H1 (cell line): ENCODE measurements around the gene SPDYE3. TPM values are rescaled to one million over a fixed set of nuclear protein-coding genes. Genes with fewer than 3 reads are reported as not detected.
"Not testable (repeated sequence)": the region's sequence is repeated elsewhere in the genome, so short reads cannot be mapped to it uniquely, and the experiment has no call there.

Source experiments
- CTCF ChIA-PET: fragments of 300-600 bp; sonication (Branson Sonifier 250); formaldehyde crosslinking; loops from one replicate; lab custom pipeline; 2021; ENCODE audit not compliant: partially characterized antibody; lab: Charles Lee
- POLR2A ChIA-PET: fragments of 300-600 bp; sonication (Branson Sonifier 250); formaldehyde crosslinking; loops from one replicate; lab custom pipeline; 2021; ENCODE audit warnings: inconsistent platforms; ENCODE audit not compliant: partially characterized antibody; lab: Charles Lee
- DNase-seq, 2 experiments: peaks; one replicate each; pipeline versions ENCODE4 v3.0.0 to v3.0.0-alpha.2; 2010 to 2022; ENCODE audit warnings: low spot score in 2 of 2, low read depth in 1 of 2, mixed read lengths in 1 of 2
- FAIRE-seq: peaks from 2 replicates; lab custom pipeline; 2011; peaks lifted over from hg19 to GRCh38; lab: Jason Lieb, UNC
- H2AFZ ChIP-seq: 2 replicates; pipeline ENCODE4 v1.8.1; 2012; ENCODE audit warnings: low read length, inconsistent platforms
- H2AK5ac ChIP-seq: 2 replicates; pipeline ENCODE4 v1.6.1; 2013; ENCODE audit warnings: low read depth, low read length
- H2BK120ac ChIP-seq: replicated peaks from 2 replicates; pipeline ENCODE3; 2013; ENCODE audit warnings: low read depth, low read length, inconsistent platforms
- H2BK12ac ChIP-seq: 2 replicates; pipeline ENCODE4 v1.6.1; 2013; ENCODE audit warnings: low read depth, low read length
- H2BK15ac ChIP-seq: 2 replicates; pipeline ENCODE4 v1.6.1; 2013; ENCODE audit warnings: low read length
- H2BK20ac ChIP-seq: 2 replicates; pipeline ENCODE4 v1.6.1; 2013; ENCODE audit warnings: low read length
- H2BK5ac ChIP-seq: 2 replicates; pipeline ENCODE4 v1.6.1; 2013; ENCODE audit warnings: low read depth, low read length
- H3K14ac ChIP-seq: 2 replicates; pipeline ENCODE4 v1.6.1; 2013; ENCODE audit warnings: inconsistent platforms; ENCODE audit not compliant: insufficient read length
- H3K18ac ChIP-seq: 2 replicates; pipeline ENCODE4 v1.6.1; 2013; ENCODE audit warnings: low read length; ENCODE audit errors: extremely low read depth
- H3K23ac ChIP-seq: 2 replicates; pipeline ENCODE4 v1.6.1; 2013; ENCODE audit warnings: inconsistent platforms; ENCODE audit not compliant: insufficient read length
- H3K23me2 ChIP-seq: 2 replicates; pipeline ENCODE4 v1.6.1; 2013; ENCODE audit warnings: low read depth, low read length
- H3K27ac ChIP-seq: 2 replicates; pipeline ENCODE4 v1.6.1; 2011; ENCODE audit warnings: low read depth, low read length, inconsistent platforms
- H3K27me3 ChIP-seq, 4 experiments: replicated peaks in 1 of 4; 1 replicate in 1 of 4; 2 replicates in 3 of 4; pipeline versions ENCODE4 v1.6.1 to v1.8.1; 2011 to 2013; ENCODE audit warnings: low read length in 3 of 4, mild to moderate bottlenecking in 3 of 4, inconsistent platforms in 2 of 4, mixed read lengths in 2 of 4, moderate library complexity in 1 of 4; ENCODE audit not compliant: control insufficient read depth in 3 of 4, insufficient read depth in 3 of 4; ENCODE audit errors: extremely low read depth in 1 of 4
- H3K36me3 ChIP-seq, 4 experiments: 2 replicates each; pipeline versions ENCODE4 v1.6.1 to v1.8.1; 2011 to 2013; ENCODE audit warnings: mild to moderate bottlenecking in 4 of 4, low read length in 3 of 4, moderate library complexity in 2 of 4, control low read depth in 1 of 4, inconsistent platforms in 1 of 4; ENCODE audit not compliant: insufficient read depth in 4 of 4, control insufficient read depth in 2 of 4
- H3K4ac ChIP-seq: replicated peaks from 2 replicates; pipeline ENCODE3; 2013; ENCODE audit warnings: low read length, low read depth, mixed read lengths, inconsistent platforms; ENCODE audit not compliant: insufficient read length
- H3K4me1 ChIP-seq, 4 experiments: replicated peaks in 1 of 4; 1 replicate in 1 of 4; 2 replicates in 3 of 4; pipeline versions ENCODE4 v1.6.1 to v1.8.1; 2011 to 2013; ENCODE audit warnings: low read length in 3 of 4, inconsistent platforms in 2 of 4, mixed read lengths in 1 of 4; ENCODE audit not compliant: insufficient read depth in 4 of 4, control insufficient read depth in 3 of 4
- H3K4me2 ChIP-seq, 2 experiments: 2 replicates each; pipeline versions ENCODE4 v1.6.1 to v1.8.1; 2011 to 2013; ENCODE audit warnings: low read depth in 2 of 2, low read length in 2 of 2, control low read depth in 1 of 2, inconsistent platforms in 1 of 2, mild to moderate bottlenecking in 1 of 2; ENCODE audit not compliant: insufficient read depth in 1 of 2
- H3K4me3 ChIP-seq, 4 experiments: fragments of 200-600, 300-600 bp in 1 of 4; sonication (generic), shearing (Covaris generic), sonication (Bioruptor Twin) in 1 of 4; 2 replicates each; pipeline versions ENCODE4 v1.5.1 to v1.8.1; 2011 to 2016; ENCODE audit warnings: low read length in 4 of 4, low read depth in 3 of 4, control low read depth in 2 of 4, inconsistent platforms in 2 of 4, mild to moderate bottlenecking in 2 of 4, mixed read lengths in 1 of 4, moderate library complexity in 1 of 4; ENCODE audit not compliant: insufficient read depth in 2 of 4; ENCODE audit errors: extremely low read depth in 1 of 4
- H3K56ac ChIP-seq: replicated peaks from 2 replicates; pipeline ENCODE3; 2013; ENCODE audit warnings: low read depth, mild to moderate bottlenecking, mixed read lengths, low read length, inconsistent platforms; ENCODE audit not compliant: insufficient read length
- H3K79me1 ChIP-seq: 2 replicates; pipeline ENCODE4 v1.6.1; 2013; ENCODE audit warnings: low read depth, low read length, control low read depth
- H3K79me2 ChIP-seq, 2 experiments: 2 replicates each; pipeline versions ENCODE4 v1.6.1 to v1.8.1; 2012 to 2013; ENCODE audit warnings: low read length in 2 of 2, mild to moderate bottlenecking in 2 of 2, inconsistent platforms in 1 of 2; ENCODE audit not compliant: insufficient read depth in 2 of 2, control insufficient read depth in 1 of 2
- H3K9ac ChIP-seq, 4 experiments: replicated peaks in 1 of 4; 1 replicate in 1 of 4; 2 replicates in 3 of 4; pipeline versions ENCODE4 v1.6.1 to v1.8.1; 2011 to 2013; ENCODE audit warnings: low read depth in 3 of 4, low read length in 3 of 4, control low read depth in 2 of 4, mild to moderate bottlenecking in 2 of 4, moderate library complexity in 2 of 4, inconsistent platforms in 1 of 4; ENCODE audit errors: extremely low read depth in 1 of 4
- H3K9me3 ChIP-seq, 2 experiments: 2 replicates each; pipeline versions ENCODE4 v1.6.1 to v1.8.1; 2012 to 2013; ENCODE audit warnings: mild to moderate bottlenecking in 2 of 2, moderate library complexity in 2 of 2, control low read depth in 1 of 2, inconsistent platforms in 1 of 2, low read depth in 1 of 2, low read length in 1 of 2, mixed read lengths in 1 of 2; ENCODE audit not compliant: insufficient read depth in 2 of 2
- H4K20me1 ChIP-seq, 2 experiments: replicated peaks in 1 of 2; 2 replicates each; pipeline versions ENCODE3 to v1.8.1; 2011 to 2013; ENCODE audit warnings: inconsistent platforms in 2 of 2, low read length in 2 of 2, mild to moderate bottlenecking in 1 of 2; ENCODE audit not compliant: insufficient read depth in 2 of 2, control insufficient read depth in 1 of 2
- H4K5ac ChIP-seq: 2 replicates; pipeline ENCODE4 v1.6.1; 2013; ENCODE audit warnings: low read length, low read depth, mixed read lengths, inconsistent platforms; ENCODE audit not compliant: insufficient read length
- H4K8ac ChIP-seq: 2 replicates; pipeline ENCODE4 v1.8.0; 2013; ENCODE audit warnings: mild to moderate bottlenecking, moderate library complexity, low read length, inconsistent platforms; ENCODE audit not compliant: insufficient read depth; ENCODE audit errors: extremely low read depth
- H4K91ac ChIP-seq: replicated peaks from 2 replicates; pipeline ENCODE3; 2013; ENCODE audit warnings: low read length, mixed read lengths, inconsistent platforms; ENCODE audit not compliant: insufficient read length
- BCL11A ChIP-seq, 2 experiments: IDR thresholded peaks; one replicate each; pipeline ENCODE4 v1.6.1; 2011; ENCODE audit warnings: low read depth in 2 of 2, low read length in 2 of 2, mild to moderate bottlenecking in 2 of 2
- E2F6 ChIP-seq: IDR thresholded peaks from 2 replicates; pipeline ENCODE4 v1.6.1; 2012; ENCODE audit warnings: inconsistent platforms
- HDAC6 ChIP-seq: IDR thresholded peaks from one replicate; pipeline ENCODE4 v1.7.1; 2012; ENCODE audit warnings: low read depth, mild to moderate bottlenecking, inconsistent platforms, low read length, moderate library complexity
- SAP30 ChIP-seq: fragments of 300-600 bp; sonication (generic); IDR thresholded peaks from 2 replicates; pipeline ENCODE4 v1.7.1; 2012; ENCODE audit warnings: low read length, moderate library complexity, mild to moderate bottlenecking, inconsistent platforms; ENCODE audit not compliant: insufficient read depth, insufficient replicate concordance
- WGBS, 2 experiments: shearing (Covaris generic) in 1 of 2; methylation state at CpG; one replicate each; pipeline versions ENCODE4 v1.1.6 to v1.1.7; 2013 to 2015; ENCODE audit warnings: low lambda C conversion rate in 2 of 2, mixed read lengths in 2 of 2, inconsistent platforms in 1 of 2, low coverage in 1 of 2, missing lambda C conversion rate in 1 of 2; ENCODE audit not compliant: insufficient replicate concordance in 2 of 2, insufficient coverage in 1 of 2, insufficient read length in 1 of 2; ENCODE audit errors: extremely low coverage in 1 of 2, missing lambda C conversion rate in 1 of 2; 5-methylcytosine and 5-hydroxymethylcytosine counted together
- polyA plus RNA-seq, 7 experiments: library from polyadenylated mRNA; depleted of rRNA in 3 of 7; stranded (reverse) in 5 of 7; unstranded in 2 of 7; fragments of >200 nt in 5 of 7; fragments of 200-250 nt in 2 of 7; gene quantifications; 1 replicate in 5 of 7; 2 replicates in 1 of 7; 4 replicates in 1 of 7; pipeline versions ENCODE4 v1.2.1 to v1.2.3, GENCODE V29; 2011 to 2013; ENCODE audit warnings: missing spikeins in 2 of 7, mixed read lengths in 2 of 7
- total RNA-seq: library from RNA; stranded (reverse); fragmentation: NEBNext Ultra II Directional; extraction: Animal tissue kit (Norgen Biotek cat#: 25700); gene quantifications from 2 replicates; pipeline ENCODE4 v1.2.1, GENCODE V29; 2021

Gene SPDYE3
- total and polyA plus RNA-seq, 2 of the 8 experiments (the other 6 are each of a cell fraction or from before 2014, with no cell fraction given) = not detected

DNA sequence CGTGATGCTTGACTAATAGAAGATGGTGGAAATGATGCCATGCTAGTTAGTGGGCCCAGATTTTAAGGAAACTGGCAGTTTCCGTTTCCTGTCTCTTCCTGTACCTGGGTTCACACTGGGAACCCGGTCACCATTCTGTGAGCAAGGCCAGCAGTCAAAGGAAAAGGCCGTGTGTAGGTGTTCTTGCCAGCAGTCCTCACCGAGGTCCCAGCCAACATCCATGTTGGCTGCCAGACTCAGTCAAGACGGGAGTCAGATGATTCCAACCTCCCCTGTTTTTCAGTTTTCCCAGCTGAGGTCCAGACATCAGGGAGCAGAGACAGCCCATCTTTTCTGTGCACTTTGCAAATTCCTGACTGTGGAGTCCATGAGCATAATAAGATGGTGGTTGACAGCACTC lies 35.3 kb downstream of the SPDYE3 start (continued):
- TF ChIP-seq E2F6 = no peak
- TF ChIP-seq SAP30 = no peak
- no peak for TF ChIP-seq HDAC6
- TF ChIP-seq BCL11A (IDR thresholded peaks at IDR 0.05; ENCODE audit: low read depth in 2 of 2, low read length in 2 of 2) = no peak

- H3K4me3 ChIP-seq, H2BK12ac ChIP-seq, DNase-seq, H3K14ac ChIP-seq, H4K20me1 ChIP-seq, H3K4me1 ChIP-seq, FAIRE-seq, H3K9ac ChIP-seq, H3K23ac ChIP-seq, H3K27me3 ChIP-seq, H3K79me1 ChIP-seq, H3K23me2 ChIP-seq, H3K4me2 ChIP-seq, H2BK15ac ChIP-seq, H3K9me3 ChIP-seq, H2BK20ac ChIP-seq, H3K27ac ChIP-seq, H4K8ac ChIP-seq, H2AK5ac ChIP-seq, H4K91ac ChIP-seq, H3K56ac ChIP-seq, H4K5ac ChIP-seq, H2AFZ ChIP-seq, H3K18ac ChIP-seq, H2BK5ac ChIP-seq, H2BK120ac ChIP-seq, H3K4ac ChIP-seq, H3K79me2 ChIP-seq: not testable (repeated sequence)
- whole genome bisulfite sequencing, 2 experiments = 78% methylated on average over 3 of the region's 4 CpGs; no CpG with 5 or more reads in 1 of the 2 experiments
- peaks cover 9 to 42% (median 30%) of the 10 kb centered on the region in 4 experiments for H3K36me3 ChIP-seq
- ChIA-PET CTCF (interaction anchor here (0.8 to 3.6 kb wide), 15 partner anchors 8 to 211 kb away, joined by 3 to 27 read pairs (median 4); no protein-coding TSS in a partner anchor), POLR2A (interaction anchor here (0.7 to 1.9 kb wide), 5 partner anchors 9 to 187 kb away, joined by 3 to 6 read pairs (median 3); partner anchors contain the start of gene MEPCE)
Measured at GRCh38 chr7:100344124-100344559, 36.6 kb downstream of the SPDYE3 start.
